GM10248 (cell line): Measurements from ENCODE around the gene DLGAP1.

Experiments
- CTCF ChIA-PET: fragments of 300-600 bp; sonication (Branson Sonifier 250); formaldehyde crosslinking; extraction: SDS; loops from one replicate; lab custom pipeline; 2021; ENCODE audit warnings: antibody characterized with exemption; lab: Yijun Ruan, JAX
- POLR2A ChIA-PET: fragments of 350-650 bp; sonication (Branson Sonifier 250); formaldehyde crosslinking; extraction: SDS; loops from one replicate; lab custom pipeline; 2020; ENCODE audit warnings: antibody characterized with exemption; lab: Yijun Ruan, JAX
- DNase-seq: peaks from one replicate; pipeline ENCODE4 v3.0.0; 2012; ENCODE audit errors: extremely low spot score
- CTCF ChIP-seq: IDR thresholded peaks from 2 replicates; pipeline ENCODE4 v1.5.1; 2012; ENCODE audit warnings: mild to moderate bottlenecking, low read depth; ENCODE audit errors: extremely low read depth, missing control alignments, control extremely low read depth

DLGAP1 gene

GRCh38 chr18:4074647-4075046 lies 380.5 kb downstream of the DLGAP1 start:
- CTCF ChIA-PET: interaction anchor here (1.1 to 1.5 kb wide), 4 partner anchors 11 to 983 kb away, joined by 3 to 6 read pairs (median 4); no protein-coding TSS in a partner anchor
- no peak for DNase-seq
- no peak for TF ChIP-seq CTCF
- POLR2A ChIA-PET: no interaction called here

- POLR2A ChIA-PET: no interaction called here
- no peak for TF ChIP-seq CTCF
- DNase-seq: no peak
- CTCF ChIA-PET: interaction anchor here (0.7 to 1.6 kb wide), 12 partner anchors 11 to 302 kb away, joined by 3 to 13 read pairs (median 4); no protein-coding TSS in a partner anchor
These were observed 385.9 kb downstream of the DLGAP1 start for GRCh38 chr18:4069183-4069582.

DNA sequence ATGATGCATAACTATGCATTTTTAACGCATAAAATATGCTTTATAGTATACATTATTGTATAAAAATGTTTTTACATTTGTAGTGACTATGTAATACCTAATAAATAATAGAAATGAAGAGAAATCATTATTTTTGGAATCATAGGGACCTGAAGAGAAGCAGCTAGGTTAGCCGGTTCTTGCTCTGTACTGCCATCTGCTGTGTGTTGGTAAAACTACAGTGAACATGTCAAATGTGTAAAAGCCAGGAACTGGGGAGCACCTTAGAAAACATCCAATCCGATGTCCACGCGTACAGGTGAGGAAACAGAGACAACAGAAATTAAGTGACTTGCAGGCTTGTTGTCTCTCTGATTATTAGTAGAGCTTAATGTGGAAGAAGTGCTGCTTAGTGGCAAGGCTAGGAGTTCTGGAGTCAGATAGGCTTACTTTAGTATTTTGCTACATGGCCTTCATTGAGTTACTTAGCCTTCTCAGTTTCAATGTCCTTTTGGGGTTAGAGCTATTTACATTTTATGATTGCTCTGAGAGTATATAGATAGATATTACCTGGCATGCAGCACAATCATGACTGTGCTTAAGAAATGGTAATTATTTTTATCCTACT lies 386.5 kb downstream of the DLGAP1 start:
- CTCF ChIA-PET: interaction anchor here (0.7 to 1.6 kb wide), 12 partner anchors 11 to 302 kb away, joined by 3 to 13 read pairs (median 4); no protein-coding TSS in a partner anchor
- peak; percentile 71 for TF ChIP-seq CTCF
- DNase-seq: peak; percentile 22
- POLR2A ChIA-PET: no interaction called here

DNA sequence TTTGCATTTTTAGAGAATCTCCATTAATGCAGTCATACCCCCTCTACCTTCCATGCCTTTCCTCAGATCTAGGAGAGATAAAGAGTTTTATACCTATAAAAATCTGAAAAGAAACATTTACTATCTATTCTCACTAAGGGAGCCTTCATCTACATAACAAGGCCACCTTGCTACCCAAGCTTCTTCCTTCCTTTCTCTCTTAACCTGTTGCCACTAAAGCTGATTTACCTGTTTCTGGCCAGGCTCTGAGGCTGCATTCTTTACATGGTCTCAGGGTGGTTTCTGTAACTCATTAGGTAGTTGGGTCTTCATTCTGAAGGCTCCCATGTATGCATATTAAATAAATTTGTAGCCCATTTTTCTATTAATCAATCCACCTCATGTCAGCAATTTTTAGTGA lies 391.6 kb downstream of the DLGAP1 start:
- no peak for TF ChIP-seq CTCF
- ChIA-PET POLR2A (no interaction called here), CTCF (interaction anchor here (1.0 kb wide), 1 partner anchor 12 kb away, joined by 4 read pairs; no protein-coding TSS in a partner anchor)
- DNase-seq: no peak

DNA sequence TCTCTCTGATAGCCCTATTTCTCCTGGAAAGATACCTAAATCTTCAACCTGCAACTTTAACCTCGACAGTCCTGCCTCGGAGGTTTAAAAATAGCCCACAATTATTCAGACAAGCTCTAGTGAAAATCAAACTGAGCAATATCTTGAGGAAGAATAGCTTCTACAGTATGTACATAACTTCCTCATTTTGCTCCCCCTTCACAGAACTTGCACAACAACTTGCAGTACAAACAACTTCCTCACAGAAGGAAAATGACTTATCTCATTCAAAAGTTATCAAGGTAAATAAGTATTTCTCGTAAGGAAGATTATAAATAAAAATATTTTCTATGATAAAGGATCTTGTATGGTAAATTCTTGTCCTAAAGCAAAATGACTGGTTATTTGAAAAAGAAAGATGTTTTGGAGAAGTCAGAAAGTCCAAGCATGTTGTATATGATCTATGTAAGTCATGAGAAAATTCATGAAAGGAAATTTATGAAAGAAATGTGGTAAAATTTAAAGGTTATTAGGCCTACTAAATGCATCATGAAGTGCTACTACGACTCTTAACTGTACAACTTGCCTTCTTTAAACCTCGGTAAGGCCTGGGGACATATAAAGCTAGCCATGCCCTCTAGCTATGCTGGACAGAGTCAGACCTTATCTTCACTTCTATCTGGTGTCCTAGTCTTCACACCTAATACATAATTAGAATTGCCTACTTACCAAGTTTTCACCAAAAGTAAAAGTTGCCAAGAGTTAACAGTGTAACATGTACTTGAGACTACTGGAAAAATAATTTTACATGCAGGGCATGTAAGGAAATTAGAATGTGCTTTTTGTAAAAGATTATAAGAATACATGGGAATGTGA lies 394.5 kb downstream of the DLGAP1 start:
- POLR2A ChIA-PET: no interaction called here
- DNase-seq: no peak
- CTCF ChIA-PET: no interaction called here
- no peak for TF ChIP-seq CTCF

DNA sequence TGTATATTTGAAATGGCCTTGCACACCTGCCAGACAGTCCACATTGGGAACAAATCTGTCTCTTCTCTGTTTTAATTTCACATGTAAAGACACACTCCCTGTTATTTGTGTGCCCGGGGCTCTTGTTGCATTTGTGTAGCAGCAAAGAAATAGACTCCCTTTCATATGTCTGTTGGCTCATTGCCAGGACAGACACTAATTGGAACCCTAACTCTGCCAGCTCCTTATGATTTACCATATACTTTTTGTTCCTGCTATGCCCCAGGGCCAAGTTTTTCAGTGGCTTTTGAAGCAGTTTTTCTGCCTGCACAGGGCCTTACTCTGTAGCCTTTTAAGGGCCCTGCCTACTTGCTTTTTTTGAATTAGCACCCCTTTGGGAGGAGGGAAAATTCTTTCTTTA lies 396.9 kb downstream of the DLGAP1 start:
- no peak for TF ChIP-seq CTCF
- POLR2A ChIA-PET: no interaction called here
- CTCF ChIA-PET: interaction anchor here (0.9 kb wide), 1 partner anchor 11 kb away, joined by 3 read pairs; no protein-coding TSS in a partner anchor
- DNase-seq: no peak
